Colonic mucosa (tissue), 4 donors: Measurements from ENCODE around the gene PARD6G. TPM values are rescaled to one million over a fixed set of nuclear protein-coding genes. Genes with fewer than 3 reads are reported as not detected.

Experiments used
- DNase-seq: peaks from one replicate; pipeline ENCODE4 v3.0.0-alpha.2; 2020
- H3K27ac ChIP-seq: fragments of 200-600 bp; one replicate; pipeline ENCODE4 v1.8.0; 2021
- H3K27me3 ChIP-seq: fragments of 200-600 bp; one replicate; pipeline ENCODE4 v1.8.0; 2021
- H3K36me3 ChIP-seq: fragments of 200-600 bp; one replicate; pipeline ENCODE4 v1.8.0; 2021
- H3K4me1 ChIP-seq: fragments of 200-600 bp; one replicate; pipeline ENCODE4 v1.8.0; 2021; ENCODE audit warnings: mild to moderate bottlenecking
- H3K4me3 ChIP-seq: fragments of 200-600 bp; one replicate; pipeline ENCODE4 v1.8.0; 2021
- H3K9ac ChIP-seq, 2 donors: one replicate each; pipeline ENCODE4 v1.7.0; 2013; ENCODE audit warnings: control low read depth in 2 of 2, low read depth in 2 of 2, low read length in 2 of 2
- H3K9me3 ChIP-seq: fragments of 200-600 bp; one replicate; pipeline ENCODE4 v1.8.0; 2021
- intact Hi-C: fragments of 100-400 bp; cut with DNase I; formaldehyde crosslinking; loops from one replicate; pipeline ENCODE4 v1.14.1; 2022
- total RNA-seq, 2 donors: library from RNA; stranded (reverse); fragmentation: NEBNext Ultra II Directional in 1 of 2; extraction: Animal tissue kit (Norgen Biotek cat#: 25700) in 1 of 2; gene quantifications; one replicate each; pipeline ENCODE4 v1.2.1, GENCODE V29; 2021
- TF ChIP-seq, protein P1 (sequence below): fragments of 200-600 bp; IDR thresholded peaks from one replicate; pipeline ENCODE4 v1.8.0; 2022; ENCODE audit warnings: antibody characterized with exemption, mild to moderate bottlenecking
- donor health status: healthy.
- donor health status: DM: no; HTN: no; CAD: no.
- donor health status: DM: no; HTN: no; CAD: no.

Gene PARD6G
- total RNA-seq, 2 donors from 2014 or later = 1.0 to 1.2 TPM

- H3K4me3 ChIP-seq = no peak overlapping the region
- H3K9me3 ChIP-seq = no peaks in the 10 kb centered on the region
- intact Hi-C loops = no loop called here
- no peaks in the 10 kb centered on the region for H3K27me3 ChIP-seq
- H3K27ac ChIP-seq = no peak overlapping the region
- no peak for DNase-seq
- no peaks in the 10 kb centered on the region for H3K4me1 ChIP-seq
- no peak overlapping the region for H3K9ac ChIP-seq
- no peaks in the 10 kb centered on the region for H3K36me3 ChIP-seq
- TF ChIP-seq, protein P1, sequence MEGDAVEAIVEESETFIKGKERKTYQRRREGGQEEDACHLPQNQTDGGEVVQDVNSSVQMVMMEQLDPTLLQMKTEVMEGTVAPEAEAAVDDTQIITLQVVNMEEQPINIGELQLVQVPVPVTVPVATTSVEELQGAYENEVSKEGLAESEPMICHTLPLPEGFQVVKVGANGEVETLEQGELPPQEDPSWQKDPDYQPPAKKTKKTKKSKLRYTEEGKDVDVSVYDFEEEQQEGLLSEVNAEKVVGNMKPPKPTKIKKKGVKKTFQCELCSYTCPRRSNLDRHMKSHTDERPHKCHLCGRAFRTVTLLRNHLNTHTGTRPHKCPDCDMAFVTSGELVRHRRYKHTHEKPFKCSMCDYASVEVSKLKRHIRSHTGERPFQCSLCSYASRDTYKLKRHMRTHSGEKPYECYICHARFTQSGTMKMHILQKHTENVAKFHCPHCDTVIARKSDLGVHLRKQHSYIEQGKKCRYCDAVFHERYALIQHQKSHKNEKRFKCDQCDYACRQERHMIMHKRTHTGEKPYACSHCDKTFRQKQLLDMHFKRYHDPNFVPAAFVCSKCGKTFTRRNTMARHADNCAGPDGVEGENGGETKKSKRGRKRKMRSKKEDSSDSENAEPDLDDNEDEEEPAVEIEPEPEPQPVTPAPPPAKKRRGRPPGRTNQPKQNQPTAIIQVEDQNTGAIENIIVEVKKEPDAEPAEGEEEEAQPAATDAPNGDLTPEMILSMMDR = no peak
Measured at GRCh38 chr18:80190311-80190710, 57.0 kb downstream of the PARD6G start.

GRCh38 chr18:80189531-80189865 is 57.8 kb downstream of the PARD6G start:
- H3K27me3 ChIP-seq = no peaks in the 10 kb centered on the region
- H3K9me3 ChIP-seq = no peaks in the 10 kb centered on the region
- H3K36me3 ChIP-seq = no peaks in the 10 kb centered on the region
- no peak overlapping the region for H3K27ac ChIP-seq
- DNase-seq = no peak
- no peak overlapping the region for H3K4me3 ChIP-seq
- H3K4me1 ChIP-seq = no peaks in the 10 kb centered on the region
- TF ChIP-seq, protein P1 = no peak
- no peak overlapping the region for H3K9ac ChIP-seq
- intact Hi-C loops = no loop called here

GRCh38 chr18:80188643-80189530 is 58.4 kb downstream of the PARD6G start:
- Histone ChIP-seq H3K36me3 (no peaks in the 10 kb centered on the region), H3K9ac (no peak overlapping the region), H3K27ac (no peak overlapping the region), H3K4me1 (no peaks in the 10 kb centered on the region), H3K27me3 (no peaks in the 10 kb centered on the region), H3K4me3 (no peak overlapping the region), H3K9me3 (no peaks in the 10 kb centered on the region)
- no peak for DNase-seq
- intact Hi-C loops = no loop called here
- TF ChIP-seq, protein P1 = no peak

DNA sequence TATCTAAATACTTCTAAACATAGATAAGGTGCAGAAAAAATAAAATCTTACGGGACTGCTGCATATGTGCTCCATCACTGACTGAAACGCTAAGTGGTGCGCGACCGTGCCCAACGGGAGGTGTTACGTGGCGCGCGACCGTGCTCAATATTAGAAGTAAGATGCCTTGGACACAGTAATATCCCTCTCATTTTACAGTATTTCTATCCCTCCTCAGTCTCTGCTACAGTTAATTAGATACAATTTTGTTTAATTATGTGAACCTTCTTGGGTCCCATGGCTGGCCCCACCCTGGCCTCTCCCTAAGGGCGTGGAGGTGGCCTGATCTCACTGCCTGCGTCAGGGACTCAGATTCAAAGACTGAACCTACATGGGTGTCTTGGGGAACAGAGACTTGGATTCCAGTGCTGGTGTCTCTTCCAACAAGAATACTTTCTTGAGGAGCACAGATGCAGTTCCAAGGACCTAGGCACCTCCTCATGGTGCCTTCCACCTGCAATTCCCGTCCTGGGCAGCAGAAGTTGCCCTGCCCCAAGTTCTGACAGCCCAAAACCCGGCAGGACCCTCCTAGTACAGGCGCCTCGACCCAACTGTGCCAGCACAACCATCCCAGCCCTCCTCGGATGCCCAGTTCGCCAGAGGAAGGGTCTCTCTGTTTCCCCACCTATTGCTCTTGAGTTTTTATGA is 59.2 kb downstream of the PARD6G start:
- H3K4me3 ChIP-seq = no peak overlapping the region
- no peaks in the 10 kb centered on the region for H3K36me3 ChIP-seq
- intact Hi-C loops = no loop called here
- no peaks in the 10 kb centered on the region for H3K9me3 ChIP-seq
- no peak overlapping the region for H3K9ac ChIP-seq
- TF ChIP-seq, protein P1 = no peak
- H3K4me1 ChIP-seq = no peaks in the 10 kb centered on the region
- no peak for DNase-seq
- H3K27ac ChIP-seq = no peak overlapping the region
- H3K27me3 ChIP-seq = no peaks in the 10 kb centered on the region

- Histone ChIP-seq H3K9me3 (no peaks in the 10 kb centered on the region), H3K27me3 (no peaks in the 10 kb centered on the region), H3K27ac (no peak overlapping the region), H3K4me3 (no peak overlapping the region), H3K4me1 (no peaks in the 10 kb centered on the region), H3K9ac (no peak overlapping the region), H3K36me3 (no peaks in the 10 kb centered on the region)
- DNase-seq = no peak
- TF ChIP-seq, protein P1 = no peak
- intact Hi-C loops = no loop called here
Measured at GRCh38 chr18:80185545-80185944, 61.8 kb downstream of the PARD6G start.
